DOHH2 (cell line): ENCODE results near the gene ACTRT3.
A peak's percentile ranks its signal among the peaks of the same experiment; 100 is the strongest.

ENCODE experiments used
- H3F3A ChIP-seq: fragments of 200-600 bp; sonication (generic), shearing (Covaris generic); 2 replicates; pipeline ENCODE4 v1.6.0; 2016; ENCODE audit warnings: antibody characterized with exemption, mild to moderate bottlenecking; ENCODE audit not compliant: control insufficient read depth, insufficient read depth
- H3K27ac ChIP-seq: fragments of 200-600 bp; sonication (generic); 2 replicates; pipeline ENCODE4 v1.5.1; 2014; ENCODE audit warnings: low read depth, mild to moderate bottlenecking, low read length, moderate library complexity
- H3K27me3 ChIP-seq: fragments of 200-600 bp; sonication (generic); 2 replicates; pipeline ENCODE4 v1.6.1; 2014; ENCODE audit warnings: mild to moderate bottlenecking, low read length, mixed read lengths; ENCODE audit not compliant: control insufficient read depth
- H3K36me3 ChIP-seq: fragments of 200-600 bp; sonication (generic); 2 replicates; pipeline ENCODE4 v1.6.1; 2014; ENCODE audit warnings: mild to moderate bottlenecking, low read length, moderate library complexity, mixed read lengths; ENCODE audit not compliant: control insufficient read depth
- H3K4me1 ChIP-seq: fragments of 200-600 bp; sonication (generic); 2 replicates; pipeline ENCODE4 v1.6.1; 2014; ENCODE audit warnings: mild to moderate bottlenecking, low read length, mixed read lengths; ENCODE audit not compliant: control insufficient read depth
- H3K4me2 ChIP-seq: fragments of 200-600 bp; sonication (generic); 2 replicates; pipeline ENCODE4 v1.6.0; 2014; ENCODE audit warnings: mild to moderate bottlenecking, low read length, moderate library complexity
- H3K4me3 ChIP-seq: fragments of 200-600 bp; sonication (generic); 2 replicates; pipeline ENCODE4 v1.5.1; 2014; ENCODE audit warnings: mild to moderate bottlenecking, low read length, mixed read lengths
- H3K79me2 ChIP-seq: fragments of 200-600 bp; sonication (generic); 2 replicates; pipeline ENCODE4 v1.6.1; 2014; ENCODE audit warnings: mild to moderate bottlenecking, low read length, mixed read lengths; ENCODE audit not compliant: control insufficient read depth
- H3K9me2 ChIP-seq: fragments of 200-600 bp; sonication (generic); replicated peaks from 2 replicates; pipeline ENCODE4 v1.6.1; 2014; ENCODE audit warnings: mild to moderate bottlenecking, low read length, mixed read lengths; ENCODE audit not compliant: control insufficient read depth
- H3K9me3 ChIP-seq: fragments of 200-600 bp; sonication (generic); 2 replicates; pipeline ENCODE4 v1.6.1; 2014; ENCODE audit warnings: antibody characterized with exemption, low read length, mixed read lengths; ENCODE audit not compliant: control insufficient read depth, insufficient read depth
- H4K20me1 ChIP-seq: fragments of 200-600 bp; sonication (generic); 2 replicates; pipeline ENCODE4 v1.6.0; 2014; ENCODE audit warnings: low read depth, mild to moderate bottlenecking, antibody characterized with exemption, low read length, moderate library complexity; ENCODE audit not compliant: control insufficient read depth, insufficient read depth
- EZH2phosphoT487 ChIP-seq: fragments of 200-600 bp; sonication (generic); IDR thresholded peaks from 2 replicates; pipeline ENCODE4 v1.6.1; 2017; ENCODE audit warnings: borderline replicate concordance, mild to moderate bottlenecking, antibody characterized with exemption, low read length, moderate library complexity, mixed read lengths
- TF ChIP-seq, protein P1 (sequence below): fragments of 200-600 bp; sonication (generic); IDR thresholded peaks from one replicate; pipeline ENCODE4 v1.5.1; 2014; ENCODE audit warnings: antibody characterized with exemption, mild to moderate bottlenecking, low read depth, low read length; ENCODE audit not compliant: poor library complexity, severe bottlenecking

The ACTRT3 gene

GRCh38 chr3:169759256-169759655 lies 10.1 kb downstream of the ACTRT3 start:
- peaks cover 45% of the 10 kb centered on the region for H3K4me1 ChIP-seq
- peaks cover under 1% of the 10 kb centered on the region for H3K36me3 ChIP-seq
- peak overlapping the region; percentile 14; the same call in 1 of the 2 replicates for H3K4me3 ChIP-seq
- no peaks in the 10 kb centered on the region for H3K27me3 ChIP-seq
- H4K20me1 ChIP-seq: no peaks in the 10 kb centered on the region
- no peaks in the 10 kb centered on the region for H3K9me2 ChIP-seq
- H3K4me2 ChIP-seq: peak overlapping the region; percentile 32
- peaks cover 4% of the 10 kb centered on the region; the same call in 1 of the 2 replicates for H3K9me3 ChIP-seq
- H3K79me2 ChIP-seq: no peaks in the 10 kb centered on the region; the same call in none of the 2 replicates
- no peak overlapping the region for H3K27ac ChIP-seq
- TF ChIP-seq, protein P1, sequence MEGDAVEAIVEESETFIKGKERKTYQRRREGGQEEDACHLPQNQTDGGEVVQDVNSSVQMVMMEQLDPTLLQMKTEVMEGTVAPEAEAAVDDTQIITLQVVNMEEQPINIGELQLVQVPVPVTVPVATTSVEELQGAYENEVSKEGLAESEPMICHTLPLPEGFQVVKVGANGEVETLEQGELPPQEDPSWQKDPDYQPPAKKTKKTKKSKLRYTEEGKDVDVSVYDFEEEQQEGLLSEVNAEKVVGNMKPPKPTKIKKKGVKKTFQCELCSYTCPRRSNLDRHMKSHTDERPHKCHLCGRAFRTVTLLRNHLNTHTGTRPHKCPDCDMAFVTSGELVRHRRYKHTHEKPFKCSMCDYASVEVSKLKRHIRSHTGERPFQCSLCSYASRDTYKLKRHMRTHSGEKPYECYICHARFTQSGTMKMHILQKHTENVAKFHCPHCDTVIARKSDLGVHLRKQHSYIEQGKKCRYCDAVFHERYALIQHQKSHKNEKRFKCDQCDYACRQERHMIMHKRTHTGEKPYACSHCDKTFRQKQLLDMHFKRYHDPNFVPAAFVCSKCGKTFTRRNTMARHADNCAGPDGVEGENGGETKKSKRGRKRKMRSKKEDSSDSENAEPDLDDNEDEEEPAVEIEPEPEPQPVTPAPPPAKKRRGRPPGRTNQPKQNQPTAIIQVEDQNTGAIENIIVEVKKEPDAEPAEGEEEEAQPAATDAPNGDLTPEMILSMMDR: no peak
- TF ChIP-seq EZH2phosphoT487: no peak
- H3F3A ChIP-seq: peaks cover 16% of the 10 kb centered on the region

DNA sequence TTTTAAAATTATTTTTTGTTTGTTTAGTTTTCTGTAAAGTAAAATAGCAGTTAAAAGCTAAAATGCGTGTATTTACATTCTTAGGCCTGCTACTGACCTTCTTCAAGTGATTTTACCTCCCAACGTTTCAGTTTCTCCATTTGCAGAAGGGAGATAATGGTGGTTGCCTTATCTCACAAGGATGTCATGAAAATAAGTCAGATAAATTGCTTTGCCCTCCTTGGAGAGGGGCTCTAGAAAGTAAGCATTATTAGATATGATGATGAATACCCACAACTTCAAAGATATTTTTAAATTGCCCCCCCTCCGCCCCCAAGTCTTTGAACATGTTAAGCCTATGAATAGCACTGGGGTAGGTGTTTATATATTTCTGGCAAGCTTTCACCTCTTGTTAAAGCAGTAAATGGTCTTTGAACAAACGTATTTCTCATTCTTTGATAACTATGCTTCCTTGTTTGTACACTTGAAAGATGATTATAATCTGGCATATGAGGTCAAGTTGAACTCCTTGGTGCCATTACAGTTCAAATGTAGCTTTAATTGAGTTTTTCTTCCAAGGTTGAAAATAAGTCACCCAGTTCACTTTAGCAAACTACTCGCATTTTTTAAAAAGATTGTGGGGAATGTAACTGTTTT lies 10.9 kb downstream of the ACTRT3 start:
- TF ChIP-seq, protein P1: no peak
- no peak for TF ChIP-seq EZH2phosphoT487
- Histone ChIP-seq H3K79me2 (no peaks in the 10 kb centered on the region), H4K20me1 (no peaks in the 10 kb centered on the region), H3K4me2 (peak overlapping the region; percentile 32), H3K36me3 (no peaks in the 10 kb centered on the region), H3K4me3 (peak overlapping the region; percentile 14; the same call in 1 of the 2 replicates), H3K4me1 (peaks cover 39% of the 10 kb centered on the region), H3K9me2 (no peaks in the 10 kb centered on the region), H3F3A (peaks cover 11% of the 10 kb centered on the region), H3K9me3 (peaks cover 4% of the 10 kb centered on the region; the same call in 1 of the 2 replicates), H3K27ac (peak overlapping the region; percentile 8), H3K27me3 (no peaks in the 10 kb centered on the region)

DNA sequence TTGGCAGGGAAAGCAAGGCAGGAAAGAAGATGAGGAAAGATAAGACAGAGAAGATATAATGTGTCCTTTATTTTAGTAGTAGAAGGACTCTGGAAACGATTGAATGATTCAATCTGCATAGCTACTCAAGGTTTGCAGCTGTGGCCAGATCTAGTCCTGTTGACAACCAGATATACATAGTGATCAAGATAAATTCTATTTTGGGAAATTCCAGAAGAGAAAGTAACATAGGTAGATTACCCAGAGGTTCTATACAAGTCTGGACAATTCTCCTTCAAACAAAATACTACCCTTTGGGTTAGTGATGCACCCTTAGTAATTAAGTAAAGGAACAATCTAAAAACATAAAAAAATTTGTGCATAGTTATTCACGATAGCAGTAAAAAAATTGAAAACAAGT lies 13.9 kb downstream of the ACTRT3 start:
- no peak overlapping the region for H3K4me2 ChIP-seq
- no peaks in the 10 kb centered on the region for H3K9me2 ChIP-seq
- no peak overlapping the region for H3K4me3 ChIP-seq
- no peaks in the 10 kb centered on the region for H3K36me3 ChIP-seq
- H4K20me1 ChIP-seq: no peaks in the 10 kb centered on the region
- no peaks in the 10 kb centered on the region for H3K79me2 ChIP-seq
- peaks cover 33% of the 10 kb centered on the region for H3K4me1 ChIP-seq
- TF ChIP-seq, protein P1: no peak
- TF ChIP-seq EZH2phosphoT487: no peak
- H3K9me3 ChIP-seq: no peaks in the 10 kb centered on the region
- no peaks in the 10 kb centered on the region for H3K27me3 ChIP-seq
- no peaks in the 10 kb centered on the region for H3F3A ChIP-seq
- no peak overlapping the region for H3K27ac ChIP-seq
